ENCODE results near the gene PSME3IP1.

- TF ChIP-seq POLR2A (IDR thresholded peaks at IDR 0.05) (no peak), CTCF (IDR thresholded peaks at IDR 0.05) (peak in 1 of 6 experiments; percentile 13)
These were observed 344 bp downstream of the PSME3IP1 start for GRCh38 chr16:57185446-57185944.
